Fibroblast of lung (primary cell): Measurements from ENCODE around the gene FSTL4. TPM values are rescaled to one million over a fixed set of nuclear protein-coding genes. Genes with fewer than 3 reads are reported as not detected.

Experiments used
- DNase-seq, 2 donors: peaks; one replicate each; pipeline versions ENCODE4 v3.0.0 to v3.0.0-alpha.2; 2010; ENCODE audit warnings: low read depth in 2 of 2
- H2AFZ ChIP-seq: 2 replicates; pipeline ENCODE4 v1.5.1; 2012; ENCODE audit warnings: low read length, control low read depth, inconsistent platforms
- H3K27ac ChIP-seq: 2 replicates; pipeline ENCODE4 v1.5.1; 2011; ENCODE audit warnings: low read length, control low read depth; ENCODE audit not compliant: insufficient read depth
- H3K27me3 ChIP-seq: 2 replicates; pipeline ENCODE4 v1.5.1; 2011; ENCODE audit warnings: mild to moderate bottlenecking, low read length; ENCODE audit not compliant: control insufficient read depth, insufficient read depth
- H3K36me3 ChIP-seq: 2 replicates; pipeline ENCODE4 v1.5.1; 2011; ENCODE audit warnings: low read length; ENCODE audit not compliant: control insufficient read depth, insufficient read depth
- H3K4me1 ChIP-seq: 2 replicates; pipeline ENCODE4 v1.5.1; 2011; ENCODE audit warnings: low read length; ENCODE audit not compliant: control insufficient read depth, insufficient read depth; ENCODE audit errors: extremely low read depth
- H3K4me2 ChIP-seq: 2 replicates; pipeline ENCODE4 v1.5.1; 2011; ENCODE audit warnings: low read length, control low read depth; ENCODE audit not compliant: insufficient read depth; ENCODE audit errors: extremely low read depth
- H3K4me3 ChIP-seq, 4 experiments: fragments of 200-600 bp in 1 of 4; sonication (generic) in 1 of 4; replicated peaks in 1 of 4; 2 replicates each; pipeline ENCODE4 v1.5.1; 2011 to 2016; ENCODE audit warnings: low read length in 4 of 4, low read depth in 3 of 4, mild to moderate bottlenecking in 3 of 4, control low read depth in 2 of 4, inconsistent platforms in 1 of 4, mixed read lengths in 1 of 4; ENCODE audit not compliant: insufficient read depth in 1 of 4; ENCODE audit errors: control extremely low read depth in 1 of 4
- H3K79me2 ChIP-seq: 2 replicates; pipeline ENCODE4 v1.5.1; 2012; ENCODE audit warnings: mild to moderate bottlenecking, low read length, inconsistent platforms; ENCODE audit not compliant: control insufficient read depth, insufficient read depth
- H3K9ac ChIP-seq: 2 replicates; pipeline ENCODE4 v1.5.1; 2011; ENCODE audit warnings: mild to moderate bottlenecking, low read length, control low read depth; ENCODE audit not compliant: insufficient read depth
- H3K9me3 ChIP-seq: 2 replicates; pipeline ENCODE4 v1.5.1; 2012; ENCODE audit warnings: low read depth, low read length; ENCODE audit not compliant: control insufficient read depth, insufficient read depth
- H4K20me1 ChIP-seq: 2 replicates; pipeline ENCODE4 v1.5.1; 2011; ENCODE audit warnings: low read length; ENCODE audit not compliant: control insufficient read depth, insufficient read depth; ENCODE audit errors: extremely low read depth
- EZH2 ChIP-seq: IDR thresholded peaks from 2 replicates; pipeline ENCODE4 v1.5.1; 2012; ENCODE audit warnings: low read length, control low read depth, mild to moderate bottlenecking; ENCODE audit errors: missing control alignments
- polyA plus RNA-seq, 2 donors: library from polyadenylated mRNA; depleted of rRNA in 1 of 2; stranded (reverse) in 1 of 2; unstranded in 1 of 2; fragments of >200 nt; gene quantifications; 2 replicates each; pipeline ENCODE4 v1.2.1, GENCODE V29; 2011 to 2012; ENCODE audit warnings: missing spikeins in 1 of 2
- total RNA-seq: library from RNA; depleted of rRNA; stranded (reverse); fragments of >200 nt; gene quantifications from 2 replicates; pipeline ENCODE4 v1.2.1, GENCODE V29; 2014
- TF ChIP-seq, protein P1 (sequence below), 2 donors: IDR thresholded peaks in 1 of 2; conservative IDR thresholded peaks in 1 of 2; 1 replicate in 1 of 2; 2 replicates in 1 of 2; pipeline ENCODE4 v1.5.1; 2011 to 2012; ENCODE audit warnings: low read length in 2 of 2, control low read depth in 1 of 2, inconsistent platforms in 1 of 2, low read depth in 1 of 2, mild to moderate bottlenecking in 1 of 2

Gene FSTL4
- total and polyA plus RNA-seq, 2 donors (not counting 1 experiment from before 2014, with no cell fraction given), result 0.17 to 0.33 TPM

- no peak overlapping the region for H2AFZ ChIP-seq
- H4K20me1 ChIP-seq, result no peaks in the 10 kb centered on the region
- H3K79me2 ChIP-seq, result no peaks in the 10 kb centered on the region
- H3K36me3 ChIP-seq, result no peaks in the 10 kb centered on the region
- DNase-seq, result no peak
- no peaks in the 10 kb centered on the region for H3K27me3 ChIP-seq
- no peaks in the 10 kb centered on the region for H3K4me1 ChIP-seq
- H3K4me2 ChIP-seq, result no peak overlapping the region
- no peaks in the 10 kb centered on the region for H3K9me3 ChIP-seq
- H3K4me3 ChIP-seq, result no peak overlapping the region
- H3K27ac ChIP-seq, result no peak overlapping the region
- TF ChIP-seq, protein P1, sequence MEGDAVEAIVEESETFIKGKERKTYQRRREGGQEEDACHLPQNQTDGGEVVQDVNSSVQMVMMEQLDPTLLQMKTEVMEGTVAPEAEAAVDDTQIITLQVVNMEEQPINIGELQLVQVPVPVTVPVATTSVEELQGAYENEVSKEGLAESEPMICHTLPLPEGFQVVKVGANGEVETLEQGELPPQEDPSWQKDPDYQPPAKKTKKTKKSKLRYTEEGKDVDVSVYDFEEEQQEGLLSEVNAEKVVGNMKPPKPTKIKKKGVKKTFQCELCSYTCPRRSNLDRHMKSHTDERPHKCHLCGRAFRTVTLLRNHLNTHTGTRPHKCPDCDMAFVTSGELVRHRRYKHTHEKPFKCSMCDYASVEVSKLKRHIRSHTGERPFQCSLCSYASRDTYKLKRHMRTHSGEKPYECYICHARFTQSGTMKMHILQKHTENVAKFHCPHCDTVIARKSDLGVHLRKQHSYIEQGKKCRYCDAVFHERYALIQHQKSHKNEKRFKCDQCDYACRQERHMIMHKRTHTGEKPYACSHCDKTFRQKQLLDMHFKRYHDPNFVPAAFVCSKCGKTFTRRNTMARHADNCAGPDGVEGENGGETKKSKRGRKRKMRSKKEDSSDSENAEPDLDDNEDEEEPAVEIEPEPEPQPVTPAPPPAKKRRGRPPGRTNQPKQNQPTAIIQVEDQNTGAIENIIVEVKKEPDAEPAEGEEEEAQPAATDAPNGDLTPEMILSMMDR (conservative IDR thresholded peaks at IDR 0.05 in 1 of 2, IDR thresholded peaks at IDR 0.05 in 1 of 2; ENCODE audit: low read depth in 1 of 2, low read length in 2 of 2), result no peak
- no peak for TF ChIP-seq EZH2
- no peak overlapping the region for H3K9ac ChIP-seq
These were observed 412.1 kb downstream of the FSTL4 start for GRCh38 chr5:133200256-133200655.

DNA sequence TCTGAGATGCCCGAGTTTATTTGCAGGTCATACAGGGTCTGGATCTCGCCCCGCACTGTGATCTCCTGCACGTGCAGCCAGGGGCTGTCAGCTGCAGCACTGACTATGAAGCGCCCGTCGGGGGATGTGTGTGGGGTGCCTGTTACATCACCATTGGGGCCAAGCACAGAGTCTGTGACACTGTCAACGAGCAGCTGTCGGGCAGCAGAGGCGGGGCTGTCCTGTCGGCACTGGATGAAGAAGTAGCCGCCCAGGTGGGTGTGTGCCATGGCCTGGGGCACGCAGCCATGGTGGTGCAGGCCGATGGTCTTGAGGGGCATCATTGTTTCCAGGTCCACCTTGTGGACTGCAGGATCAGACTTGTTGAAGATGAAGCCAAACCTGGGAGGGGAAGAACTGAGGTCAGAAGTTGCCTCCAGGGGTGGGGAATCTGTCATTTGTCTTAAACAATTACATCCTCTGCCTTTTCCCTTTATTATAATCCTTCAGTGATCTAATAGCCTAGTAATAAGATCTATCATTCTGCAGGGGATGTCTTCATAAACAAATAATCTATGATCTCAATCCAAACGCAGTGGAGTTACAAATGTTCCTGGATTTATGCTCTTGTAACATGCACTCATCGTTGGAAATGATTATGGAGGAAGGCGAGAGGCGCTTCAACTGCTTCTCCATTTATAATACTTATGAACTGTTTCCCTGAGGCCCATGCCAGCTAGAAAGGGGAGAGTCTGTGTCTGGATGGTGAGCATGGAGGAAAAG, 412.7 kb downstream of the FSTL4 start:
- H4K20me1 ChIP-seq, result no peaks in the 10 kb centered on the region
- H3K27me3 ChIP-seq, result no peaks in the 10 kb centered on the region
- no peak overlapping the region for H2AFZ ChIP-seq
- no peak overlapping the region for H3K27ac ChIP-seq
- no peak overlapping the region for H3K4me2 ChIP-seq
- no peak overlapping the region for H3K9ac ChIP-seq
- H3K4me1 ChIP-seq, result no peaks in the 10 kb centered on the region
- no peak overlapping the region for H3K4me3 ChIP-seq
- no peaks in the 10 kb centered on the region for H3K9me3 ChIP-seq
- no peak for DNase-seq
- no peak for TF ChIP-seq EZH2
- TF ChIP-seq, protein P1 (conservative IDR thresholded peaks at IDR 0.05 in 1 of 2, IDR thresholded peaks at IDR 0.05 in 1 of 2; ENCODE audit: low read depth in 1 of 2, low read length in 2 of 2), result no peak
- H3K79me2 ChIP-seq, result no peaks in the 10 kb centered on the region
- no peaks in the 10 kb centered on the region for H3K36me3 ChIP-seq

DNA sequence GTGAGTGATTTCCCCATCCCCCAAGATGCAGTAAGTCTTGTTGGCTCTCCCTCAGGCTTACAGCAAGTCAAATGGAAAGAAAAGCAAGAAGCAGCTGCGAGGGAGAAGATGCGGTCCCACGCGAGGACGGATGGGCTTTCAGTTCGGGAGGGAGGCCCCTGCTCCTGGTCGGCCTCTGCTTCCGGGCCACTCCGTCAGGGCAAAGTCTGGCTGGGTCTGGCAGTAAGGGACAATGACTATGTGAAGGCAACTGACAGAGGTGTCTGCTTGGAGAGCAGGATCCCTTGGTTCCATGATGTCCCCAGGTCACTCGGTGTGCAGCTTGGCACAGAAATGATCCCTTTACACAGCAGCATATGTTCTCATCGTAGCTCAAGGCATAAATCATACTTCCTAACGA, 413.8 kb downstream of the FSTL4 start:
- Histone ChIP-seq H3K79me2 (no peaks in the 10 kb centered on the region), H3K27ac (no peak overlapping the region), H3K36me3 (no peaks in the 10 kb centered on the region), H3K9ac (no peak overlapping the region), H3K9me3 (no peaks in the 10 kb centered on the region), H3K4me3 (no peak overlapping the region), H4K20me1 (no peaks in the 10 kb centered on the region), H3K4me1 (no peaks in the 10 kb centered on the region), H3K4me2 (no peak overlapping the region), H2AFZ (no peak overlapping the region), H3K27me3 (no peaks in the 10 kb centered on the region)
- TF ChIP-seq, protein P1 (conservative IDR thresholded peaks at IDR 0.05 in 1 of 2, IDR thresholded peaks at IDR 0.05 in 1 of 2; ENCODE audit: low read depth in 1 of 2, low read length in 2 of 2), result no peak
- no peak for TF ChIP-seq EZH2
- DNase-seq, result no peak
